ENCODE data around the gene ACP6. TPM values are rescaled to one million over a fixed set of nuclear protein-coding genes. Genes with fewer than 3 reads are reported as not detected.

ACP6 gene
- total and polyA plus RNA-seq, 2 donors (not counting 3 experiments of a cell fraction or from before 2014, with no cell fraction given), result 7.1 to 9.4 TPM

DNA sequence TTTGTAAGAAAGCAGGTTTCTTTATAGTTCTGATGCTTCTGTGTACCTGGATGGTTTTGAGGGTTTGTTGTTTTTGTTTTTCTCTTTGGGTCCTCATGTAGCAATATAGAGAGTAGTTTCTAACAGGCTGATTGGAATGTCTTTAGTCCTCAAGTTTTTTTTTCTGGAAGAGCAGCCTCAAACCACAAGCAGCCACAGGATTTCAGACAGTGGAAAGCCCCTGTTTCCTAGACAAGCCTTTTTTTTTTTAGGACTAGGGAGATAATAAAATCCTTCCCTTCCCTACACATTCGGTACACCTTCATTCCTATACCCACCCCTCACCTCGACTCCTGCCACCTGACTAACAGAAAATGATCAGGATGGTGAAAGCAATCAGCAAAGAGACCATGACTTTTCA lies 47.6 kb downstream of the ACP6 start:
- no peak overlapping the region for H3K9ac ChIP-seq (replicated peaks; ENCODE audit: extremely low read depth, insufficient read depth, low read length)
- no peaks in the 10 kb centered on the region for H3K9me3 ChIP-seq (replicated peaks; ENCODE audit: control insufficient read depth, insufficient read depth, low read length)
- H3K9me1 ChIP-seq (replicated peaks; ENCODE audit: control insufficient read depth, extremely low read depth, insufficient read depth, low read length), result no peaks in the 10 kb centered on the region
- no peak overlapping the region for H3K4me3 ChIP-seq (replicated peaks in 1 of 3; ENCODE audit: insufficient read depth in 1 of 3, low read depth in 1 of 3, low read length in 3 of 3)
- peaks cover 2 to 24% of the 10 kb centered on the region in 2 experiments for H3K36me3 ChIP-seq (ENCODE audit: control insufficient read depth in 2 of 2, extremely low read depth in 1 of 2, insufficient read depth in 2 of 2, low read length in 2 of 2)
- no peaks in the 10 kb centered on the region for H4K20me1 ChIP-seq (replicated peaks; ENCODE audit: control insufficient read depth, extremely low read depth, insufficient read depth, low read length)
- BruUV-seq (replicated peaks), result no TSS peak
- intact Hi-C loops (cut with micrococcal nuclease), result no loop called here
- POLR2A ChIA-PET, result no interaction called here
- TF ChIP-seq EZH2 (IDR thresholded peaks at IDR 0.05; ENCODE audit: borderline replicate concordance, low read depth, low read length, severe bottlenecking), result no peak
- no peak for TF ChIP-seq FOS (IDR thresholded peaks at IDR 0.05; ENCODE audit: borderline replicate concordance, insufficient read depth, low read length)
- TF ChIP-seq POLR2A (IDR thresholded peaks at IDR 0.05; ENCODE audit: low read depth, low read length), result no peak
- TF ChIP-seq MAX (IDR thresholded peaks at IDR 0.05; ENCODE audit: insufficient read depth, insufficient read length), result no peak
- no peak for TF ChIP-seq JUN (IDR thresholded peaks at IDR 0.05; ENCODE audit: borderline replicate concordance, insufficient read depth, insufficient read length, low read depth)
- TF ChIP-seq POLR2AphosphoS5 (IDR thresholded peaks at IDR 0.05; ENCODE audit: insufficient read depth, low read depth, low read length), result no peak
- TF ChIP-seq GATA2 (IDR thresholded peaks at IDR 0.05; ENCODE audit: insufficient read depth, insufficient read length, low read depth, low read length), result no peak
- no peak for TF ChIP-seq MYC (IDR thresholded peaks at IDR 0.05; ENCODE audit: low read depth, low read length)
- no peak for TF ChIP-seq CTCF (IDR thresholded peaks at IDR 0.05; ENCODE audit: extremely low read depth in 1 of 2, insufficient read depth in 1 of 2, low read depth in 1 of 2, low read length in 2 of 2)
- DNase-seq (ENCODE audit: low read depth, low spot score) (no peak), FAIRE-seq (no peak)
- H3K4me1 ChIP-seq (ENCODE audit: control insufficient read depth, extremely low read depth, insufficient read depth, low read length), result peaks cover 6% of the 10 kb centered on the region
- H3K27me3 ChIP-seq (ENCODE audit: control insufficient read depth in 2 of 2, insufficient read depth in 2 of 2, low read length in 2 of 2), result no peaks in the 10 kb centered on the region
- dilution Hi-C loops (cut with MboI; ENCODE audit: extremely low pct_ligation_motif_present, low sequenced_read_pairs), result no loop called here
- no peaks in the 10 kb centered on the region for H3K79me2 ChIP-seq (ENCODE audit: control insufficient read depth, insufficient read depth, low read length)
- no peak overlapping the region for H3K4me2 ChIP-seq (ENCODE audit: insufficient read depth, low read length)
- H2AFZ ChIP-seq (ENCODE audit: low read depth, low read length), result no peak overlapping the region
- H3K27ac ChIP-seq (ENCODE audit: insufficient read depth, low read depth, low read length), result no peak overlapping the region
- CTCF ChIA-PET, result no interaction called here
